SK-N-MC (cell line): ENCODE measurements around the gene SLC22A7.

Experiments used
- DNase-seq: peaks from one replicate; pipeline ENCODE4 v3.0.0-alpha.2; 2011; ENCODE audit warnings: low read depth, low spot score
- H3K27ac ChIP-seq: fragments of 200-600 bp; sonication (generic); 2 replicates; pipeline ENCODE4 v1.5.1; 2016; ENCODE audit warnings: mixed run types
- H3K36me3 ChIP-seq: fragments of 200-600 bp; sonication (generic); 2 replicates; pipeline ENCODE4 v1.6.1; 2017; ENCODE audit warnings: antibody characterized with exemption, low read length, mixed read lengths; ENCODE audit not compliant: insufficient read depth
- H3K4me3 ChIP-seq: fragments of 200-600 bp; sonication (generic); 2 replicates; pipeline ENCODE4 v1.5.1; 2016
- H3K9ac ChIP-seq: fragments of 200-600 bp; sonication (generic); 2 replicates; pipeline ENCODE4 v1.8.0; 2017; ENCODE audit warnings: mixed run types, mixed read lengths; ENCODE audit not compliant: insufficient read length
- H3K9me3 ChIP-seq: fragments of 200-600 bp; sonication (generic); 2 replicates; pipeline ENCODE4 v1.6.1; 2017; ENCODE audit warnings: low read depth, mild to moderate bottlenecking, antibody characterized with exemption, low read length, moderate library complexity, mixed read lengths
- EZH2 ChIP-seq: fragments of 200-600 bp; sonication (generic); IDR thresholded peaks from one replicate; pipeline ENCODE4 v1.6.1; 2017; ENCODE audit warnings: antibody characterized with exemption
- FOXP2 ChIP-seq: optimal IDR thresholded peaks from 2 replicates; pipeline ENCODE3; 2011; ENCODE audit warnings: mild to moderate bottlenecking, moderate library complexity; ENCODE audit not compliant: insufficient read depth; ENCODE audit errors: extremely low read length, control extremely low read depth
- POLR2AphosphoS5 ChIP-seq: IDR thresholded peaks from 2 replicates; pipeline ENCODE4 v1.6.1; 2012; ENCODE audit warnings: mild to moderate bottlenecking, low read depth, low read length, borderline replicate concordance

Gene SLC22A7

DNA sequence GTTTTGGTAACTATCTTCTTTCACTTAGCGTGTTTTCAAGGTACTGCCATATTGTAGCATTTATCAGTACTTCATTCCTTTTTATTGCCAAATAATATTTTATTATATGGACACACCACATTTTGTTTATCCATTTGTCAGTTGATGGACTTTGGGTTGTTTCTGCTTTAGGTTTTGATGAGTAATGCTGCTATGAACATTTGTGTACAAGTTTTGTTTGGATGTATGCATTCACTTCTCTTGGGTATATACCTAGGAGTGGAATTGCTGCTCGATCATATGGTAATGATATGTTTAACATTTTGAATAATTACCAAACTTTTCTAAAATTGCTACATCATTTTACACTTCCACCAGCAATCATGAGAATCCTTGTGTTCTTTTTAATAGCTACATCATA, 6.4 kb upstream of the SLC22A7 start:
- Histone ChIP-seq H3K9ac (no peak overlapping the region), H3K9me3 (no peaks in the 10 kb centered on the region), H3K36me3 (no peaks in the 10 kb centered on the region), H3K4me3 (no peak overlapping the region), H3K27ac (no peak overlapping the region)
- TF ChIP-seq EZH2 (no peak), FOXP2 (no peak), POLR2AphosphoS5 (no peak)
- DNase-seq: no peak

DNA sequence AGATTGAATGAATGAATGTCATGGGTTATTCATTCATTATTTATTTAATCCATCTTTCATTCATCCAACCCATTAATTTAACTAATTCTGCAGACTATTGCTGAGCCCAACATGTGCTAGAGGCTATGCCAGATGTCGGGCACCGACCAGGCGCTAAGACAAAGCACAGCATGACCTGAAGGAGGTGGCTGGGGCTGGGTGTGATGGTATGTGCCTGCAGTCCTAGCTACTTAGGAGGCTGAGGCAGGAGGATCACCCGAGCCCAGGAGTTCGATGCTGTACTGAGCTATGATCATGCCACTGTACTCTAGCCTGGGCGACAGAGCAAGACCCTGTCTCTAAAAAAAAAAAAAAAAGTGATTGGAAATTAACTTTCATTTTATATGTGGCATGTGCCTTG, 5.7 kb upstream of the SLC22A7 start:
- H3K4me3 ChIP-seq: no peak overlapping the region
- H3K36me3 ChIP-seq: no peaks in the 10 kb centered on the region
- H3K9me3 ChIP-seq: no peaks in the 10 kb centered on the region
- no peak for DNase-seq
- H3K27ac ChIP-seq: no peak overlapping the region
- no peak overlapping the region for H3K9ac ChIP-seq
- TF ChIP-seq FOXP2: no peak
- TF ChIP-seq POLR2AphosphoS5: no peak
- TF ChIP-seq EZH2: no peak

DNA sequence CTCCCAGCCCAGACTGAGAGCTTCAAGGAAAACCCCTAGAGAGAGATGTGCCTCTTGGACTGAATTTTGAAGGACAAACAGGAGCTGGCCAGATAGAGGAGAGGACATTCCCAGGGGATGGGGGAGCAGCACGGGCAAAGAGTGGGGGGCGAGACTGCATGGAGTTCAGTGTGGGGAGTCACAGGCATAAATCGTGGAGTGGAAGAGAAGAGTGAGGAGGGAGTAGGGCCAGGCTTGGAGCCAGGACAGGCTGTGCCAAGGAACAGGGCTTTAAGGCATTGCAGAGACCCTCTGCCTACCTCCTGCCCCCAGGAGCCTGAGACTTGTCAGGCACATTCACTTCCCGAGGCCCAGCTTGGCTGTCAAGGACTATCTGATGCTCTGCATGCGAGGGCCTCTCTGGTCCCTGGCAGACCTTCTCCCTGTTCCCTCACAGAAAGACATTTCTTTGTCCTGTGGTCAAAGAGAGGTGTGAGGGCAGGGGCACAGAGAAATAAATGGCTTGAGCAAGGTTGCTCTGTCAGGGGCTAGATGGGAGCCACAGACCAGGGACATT, 5.2 kb upstream of the SLC22A7 start:
- no peak for DNase-seq
- no peaks in the 10 kb centered on the region for H3K36me3 ChIP-seq
- TF ChIP-seq EZH2: no peak
- TF ChIP-seq POLR2AphosphoS5: no peak
- no peak for TF ChIP-seq FOXP2
- no peaks in the 10 kb centered on the region for H3K9me3 ChIP-seq
- H3K4me3 ChIP-seq: no peak overlapping the region
- H3K9ac ChIP-seq: no peak overlapping the region
- no peak overlapping the region for H3K27ac ChIP-seq

DNA sequence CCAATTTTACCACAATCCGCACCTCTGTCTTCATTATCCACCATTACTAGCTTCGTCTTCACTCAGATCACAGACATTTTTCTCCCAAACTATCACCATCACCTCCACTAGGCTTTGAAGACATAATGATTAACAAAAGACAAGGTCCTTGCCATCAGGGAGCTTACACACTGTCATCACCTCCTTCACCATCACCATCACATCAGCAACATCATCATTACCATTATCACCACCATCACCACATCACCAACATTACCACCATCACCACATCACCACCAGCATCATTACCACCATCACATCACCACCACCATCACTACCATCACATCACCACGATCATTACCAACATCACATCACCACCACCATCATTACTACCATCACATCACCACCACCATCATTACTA, 4.4 kb upstream of the SLC22A7 start:
- Histone ChIP-seq H3K9me3 (no peaks in the 10 kb centered on the region), H3K9ac (no peak overlapping the region), H3K4me3 (no peak overlapping the region), H3K27ac (no peak overlapping the region), H3K36me3 (no peaks in the 10 kb centered on the region)
- DNase-seq: no peak
- no peak for TF ChIP-seq POLR2AphosphoS5
- TF ChIP-seq FOXP2: no peak
- TF ChIP-seq EZH2: no peak

DNA sequence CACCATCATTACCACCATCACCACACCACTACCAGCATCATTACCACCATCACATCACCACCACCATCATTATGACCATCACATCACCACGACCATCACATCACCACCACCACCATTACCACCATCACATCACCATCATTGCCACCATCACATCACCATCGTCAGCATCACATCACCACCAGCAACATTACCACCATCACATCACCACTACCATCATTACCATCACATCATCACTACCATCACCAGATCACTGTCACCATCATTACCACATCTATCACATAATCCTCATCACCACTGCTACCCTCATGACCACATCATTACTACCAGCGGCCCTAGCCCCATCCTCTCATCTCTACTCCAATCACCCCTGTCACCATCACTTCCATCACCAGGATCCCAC, 3.5 kb upstream of the SLC22A7 start:
- Histone ChIP-seq H3K36me3 (no peaks in the 10 kb centered on the region), H3K9ac (no peak overlapping the region), H3K27ac (no peak overlapping the region), H3K9me3 (no peaks in the 10 kb centered on the region), H3K4me3 (no peak overlapping the region)
- TF ChIP-seq FOXP2: no peak
- no peak for TF ChIP-seq EZH2
- no peak for TF ChIP-seq POLR2AphosphoS5
- DNase-seq: no peak

DNA sequence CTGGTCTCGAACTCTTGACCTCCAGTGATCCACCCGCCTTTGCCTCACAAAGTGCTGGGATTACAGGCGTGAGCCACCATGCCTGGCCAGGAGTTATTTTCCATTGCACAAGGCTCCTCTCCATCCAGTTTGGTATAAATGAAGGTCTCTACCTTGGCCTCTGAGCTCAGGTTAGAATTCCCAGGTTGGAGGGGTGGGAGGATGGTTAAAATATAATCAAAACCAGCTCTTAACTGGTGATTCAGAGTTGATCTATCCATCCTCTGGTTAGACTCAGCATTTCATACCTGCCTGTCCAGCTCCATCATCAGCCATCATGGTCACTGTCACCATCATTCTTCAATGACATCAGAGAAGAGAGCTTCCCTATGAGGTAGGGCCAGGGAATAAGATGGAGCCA, 2.6 kb upstream of the SLC22A7 start:
- TF ChIP-seq POLR2AphosphoS5: no peak
- TF ChIP-seq EZH2: no peak
- no peak for TF ChIP-seq FOXP2
- DNase-seq: no peak
- H3K9ac ChIP-seq: no peak overlapping the region
- H3K36me3 ChIP-seq: no peaks in the 10 kb centered on the region
- H3K9me3 ChIP-seq: no peaks in the 10 kb centered on the region
- H3K27ac ChIP-seq: no peak overlapping the region
- H3K4me3 ChIP-seq: no peak overlapping the region

DNA sequence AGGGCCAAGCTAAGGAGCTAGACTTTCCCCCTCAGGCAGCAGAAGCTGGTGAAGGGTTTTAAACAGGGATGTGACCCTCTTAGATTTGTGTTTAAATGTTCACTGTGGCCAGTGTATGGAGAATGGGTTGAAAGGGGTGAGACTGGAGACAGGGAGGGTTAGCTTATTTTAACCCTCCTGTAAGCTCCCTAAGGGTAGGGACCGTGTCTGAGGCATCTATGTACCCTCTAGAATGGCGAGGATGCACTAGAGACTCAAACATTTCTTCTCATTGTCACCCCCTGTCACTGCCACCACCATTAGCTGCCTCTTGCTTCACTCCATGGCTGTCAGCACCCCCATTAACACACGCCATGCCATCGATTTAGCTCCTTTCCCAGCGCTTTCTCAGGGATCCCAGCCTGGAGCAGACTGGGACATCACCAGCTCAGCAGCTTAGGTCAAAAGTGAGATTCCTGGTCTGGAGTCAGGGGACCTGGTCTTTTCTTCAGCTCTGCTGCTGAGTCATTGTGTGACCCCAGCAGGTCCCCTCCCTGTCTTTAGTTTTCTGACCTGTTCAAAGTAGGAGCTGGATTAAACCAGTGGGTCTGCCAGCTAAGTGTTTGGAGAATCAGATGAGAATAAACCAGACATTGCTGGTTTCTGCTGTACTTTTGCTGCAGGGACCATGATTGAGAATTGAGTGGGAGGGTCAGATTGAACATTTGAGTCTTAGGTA, 1.1 kb upstream of the SLC22A7 start:
- DNase-seq: no peak
- TF ChIP-seq POLR2AphosphoS5 (no peak), EZH2 (no peak), FOXP2 (no peak)
- H3K9me3 ChIP-seq: no peaks in the 10 kb centered on the region
- no peak overlapping the region for H3K4me3 ChIP-seq
- H3K36me3 ChIP-seq: no peaks in the 10 kb centered on the region
- H3K27ac ChIP-seq: no peak overlapping the region
- no peak overlapping the region for H3K9ac ChIP-seq

DNA sequence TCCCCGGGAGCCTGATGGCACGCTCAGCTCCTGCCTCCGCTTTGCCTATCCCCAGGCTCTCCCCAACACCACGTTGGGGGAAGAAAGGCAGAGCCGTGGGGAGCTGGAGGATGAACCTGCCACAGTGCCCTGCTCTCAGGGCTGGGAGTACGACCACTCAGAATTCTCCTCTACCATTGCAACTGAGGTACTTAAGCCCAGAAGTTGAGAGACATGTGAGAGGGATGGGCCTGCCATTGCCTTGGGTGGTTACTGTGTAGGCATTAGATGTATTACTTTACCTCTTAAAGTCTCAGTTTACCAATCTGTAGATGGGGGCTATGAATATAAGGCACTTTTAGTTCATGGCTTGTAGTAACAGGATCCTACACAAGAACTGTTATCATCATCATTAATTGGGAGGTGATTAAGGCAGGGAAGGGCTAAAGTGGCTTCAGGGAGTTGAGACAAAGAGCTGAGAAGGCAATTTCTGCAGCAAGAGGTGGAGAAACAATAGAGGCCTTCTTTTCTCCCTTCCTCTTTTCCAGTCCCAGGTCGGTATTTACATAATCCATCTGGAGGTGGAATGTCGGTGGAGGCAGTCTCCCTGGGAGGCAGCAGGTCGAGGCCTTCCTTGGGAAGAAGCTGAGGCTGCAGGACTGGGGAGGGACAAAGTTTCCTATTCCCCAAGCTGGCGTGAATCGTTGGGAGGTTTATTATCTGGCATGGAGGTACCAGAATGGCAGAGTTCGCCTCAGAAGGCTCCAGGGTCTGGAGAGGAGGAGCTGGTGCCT, 691 bp downstream of the SLC22A7 start:
- H3K4me3 ChIP-seq: no peak overlapping the region
- no peak overlapping the region for H3K9ac ChIP-seq
- TF ChIP-seq EZH2 (no peak), FOXP2 (no peak), POLR2AphosphoS5 (no peak)
- DNase-seq: no peak
- H3K27ac ChIP-seq: no peak overlapping the region
- no peaks in the 10 kb centered on the region for H3K36me3 ChIP-seq
- no peaks in the 10 kb centered on the region for H3K9me3 ChIP-seq
